Measurements from ENCODE around the gene OBP2A.

Gene OBP2A

GRCh38 chr9:135521608-135522095 lies 24.3 kb upstream of the OBP2A start:
- H3K36me3 ChIP-seq (ENCODE audit: control insufficient read depth, insufficient read depth, low read length): no peaks in the 10 kb centered on the region
- H3K4me3 ChIP-seq (ENCODE audit: insufficient read depth, low read depth, low read length, poor library complexity, severe bottlenecking): no peak overlapping the region
- no peak for DNase-seq
- no peaks in the 10 kb centered on the region for H3K27me3 ChIP-seq (replicated peaks; ENCODE audit: control insufficient read depth, insufficient read depth, low read length, poor library complexity, severe bottlenecking)
- H3K9me3 ChIP-seq (ENCODE audit: control insufficient read depth, low read length): no peaks in the 10 kb centered on the region
- H3K27ac ChIP-seq (ENCODE audit: insufficient read depth, low read length, poor library complexity, severe bottlenecking): no peak overlapping the region
- H3K4me1 ChIP-seq (ENCODE audit: control insufficient read depth, insufficient read depth, low read length, poor library complexity, severe bottlenecking): no peaks in the 10 kb centered on the region

- no peak overlapping the region for H3K4me3 ChIP-seq (ENCODE audit: insufficient read depth, low read depth, low read length, poor library complexity, severe bottlenecking)
- H3K4me1 ChIP-seq (ENCODE audit: control insufficient read depth, insufficient read depth, low read length, poor library complexity, severe bottlenecking): no peaks in the 10 kb centered on the region
- no peaks in the 10 kb centered on the region for H3K9me3 ChIP-seq (ENCODE audit: control insufficient read depth, low read length)
- no peak for DNase-seq
- H3K27ac ChIP-seq (ENCODE audit: insufficient read depth, low read length, poor library complexity, severe bottlenecking): no peak overlapping the region
- H3K27me3 ChIP-seq (replicated peaks; ENCODE audit: control insufficient read depth, insufficient read depth, low read length, poor library complexity, severe bottlenecking): no peaks in the 10 kb centered on the region
- H3K36me3 ChIP-seq (ENCODE audit: control insufficient read depth, insufficient read depth, low read length): no peaks in the 10 kb centered on the region
Measured at GRCh38 chr9:135522137-135522877, 23.6 kb upstream of the OBP2A start.

- DNase-seq: no peak
- H3K27me3 ChIP-seq (replicated peaks; ENCODE audit: control insufficient read depth, insufficient read depth, low read length, poor library complexity, severe bottlenecking): no peaks in the 10 kb centered on the region
- H3K9me3 ChIP-seq (ENCODE audit: control insufficient read depth, low read length): no peaks in the 10 kb centered on the region
- no peak overlapping the region for H3K27ac ChIP-seq (ENCODE audit: insufficient read depth, low read length, poor library complexity, severe bottlenecking)
- no peak overlapping the region for H3K4me3 ChIP-seq (ENCODE audit: insufficient read depth, low read depth, low read length, poor library complexity, severe bottlenecking)
- H3K4me1 ChIP-seq (ENCODE audit: control insufficient read depth, insufficient read depth, low read length, poor library complexity, severe bottlenecking): no peaks in the 10 kb centered on the region
- no peaks in the 10 kb centered on the region for H3K36me3 ChIP-seq (ENCODE audit: control insufficient read depth, insufficient read depth, low read length)
Measured at GRCh38 chr9:135522931-135523330, 23.0 kb upstream of the OBP2A start.

- Histone ChIP-seq H3K27ac (ENCODE audit: insufficient read depth, low read length, poor library complexity, severe bottlenecking) (no peak overlapping the region), H3K36me3 (ENCODE audit: control insufficient read depth, insufficient read depth, low read length) (no peaks in the 10 kb centered on the region), H3K27me3 (replicated peaks; ENCODE audit: control insufficient read depth, insufficient read depth, low read length, poor library complexity, severe bottlenecking) (no peaks in the 10 kb centered on the region), H3K4me1 (ENCODE audit: control insufficient read depth, insufficient read depth, low read length, poor library complexity, severe bottlenecking) (no peaks in the 10 kb centered on the region), H3K9me3 (ENCODE audit: control insufficient read depth, low read length) (no peaks in the 10 kb centered on the region), H3K4me3 (ENCODE audit: insufficient read depth, low read depth, low read length, poor library complexity, severe bottlenecking) (no peak overlapping the region)
- DNase-seq: no peak
Measured at GRCh38 chr9:135523521-135524129, 22.3 kb upstream of the OBP2A start.

- no peaks in the 10 kb centered on the region for H3K4me1 ChIP-seq (ENCODE audit: control insufficient read depth, insufficient read depth, low read length, poor library complexity, severe bottlenecking)
- H3K27me3 ChIP-seq (replicated peaks; ENCODE audit: control insufficient read depth, insufficient read depth, low read length, poor library complexity, severe bottlenecking): no peaks in the 10 kb centered on the region
- H3K4me3 ChIP-seq (ENCODE audit: insufficient read depth, low read depth, low read length, poor library complexity, severe bottlenecking): no peak overlapping the region
- H3K9me3 ChIP-seq (ENCODE audit: control insufficient read depth, low read length): no peaks in the 10 kb centered on the region
- DNase-seq: no peak
- H3K27ac ChIP-seq (ENCODE audit: insufficient read depth, low read length, poor library complexity, severe bottlenecking): no peak overlapping the region
- H3K36me3 ChIP-seq (ENCODE audit: control insufficient read depth, insufficient read depth, low read length): no peaks in the 10 kb centered on the region
Measured at GRCh38 chr9:135524130-135524861, 21.6 kb upstream of the OBP2A start.

- Histone ChIP-seq H3K27me3 (replicated peaks; ENCODE audit: control insufficient read depth, insufficient read depth, low read length, poor library complexity, severe bottlenecking) (no peaks in the 10 kb centered on the region), H3K4me1 (ENCODE audit: control insufficient read depth, insufficient read depth, low read length, poor library complexity, severe bottlenecking) (no peaks in the 10 kb centered on the region), H3K9me3 (ENCODE audit: control insufficient read depth, low read length) (no peaks in the 10 kb centered on the region), H3K36me3 (ENCODE audit: control insufficient read depth, insufficient read depth, low read length) (no peaks in the 10 kb centered on the region), H3K27ac (ENCODE audit: insufficient read depth, low read length, poor library complexity, severe bottlenecking) (no peak overlapping the region), H3K4me3 (ENCODE audit: insufficient read depth, low read depth, low read length, poor library complexity, severe bottlenecking) (no peak overlapping the region)
- DNase-seq: no peak
Measured at GRCh38 chr9:135525241-135526088, 20.5 kb upstream of the OBP2A start.

- DNase-seq: no peak
- Histone ChIP-seq H3K27ac (ENCODE audit: insufficient read depth, low read length, poor library complexity, severe bottlenecking) (no peak overlapping the region), H3K4me3 (ENCODE audit: insufficient read depth, low read depth, low read length, poor library complexity, severe bottlenecking) (no peak overlapping the region), H3K4me1 (ENCODE audit: control insufficient read depth, insufficient read depth, low read length, poor library complexity, severe bottlenecking) (no peaks in the 10 kb centered on the region), H3K27me3 (replicated peaks; ENCODE audit: control insufficient read depth, insufficient read depth, low read length, poor library complexity, severe bottlenecking) (no peaks in the 10 kb centered on the region), H3K9me3 (ENCODE audit: control insufficient read depth, low read length) (no peaks in the 10 kb centered on the region), H3K36me3 (ENCODE audit: control insufficient read depth, insufficient read depth, low read length) (no peaks in the 10 kb centered on the region)
Measured at GRCh38 chr9:135526089-135526729, 19.7 kb upstream of the OBP2A start.

GRCh38 chr9:135526730-135527571 lies 19.0 kb upstream of the OBP2A start:
- DNase-seq: no peak

More at GRCh38 chr9:135526730-135527571, 19.0 kb upstream of the OBP2A start:
- Histone ChIP-seq H3K9me3 (ENCODE audit: control insufficient read depth, low read length) (no peaks in the 10 kb centered on the region), H3K36me3 (ENCODE audit: control insufficient read depth, insufficient read depth, low read length) (no peaks in the 10 kb centered on the region), H3K27ac (ENCODE audit: insufficient read depth, low read length, poor library complexity, severe bottlenecking) (no peak overlapping the region), H3K4me1 (ENCODE audit: control insufficient read depth, insufficient read depth, low read length, poor library complexity, severe bottlenecking) (no peaks in the 10 kb centered on the region), H3K4me3 (ENCODE audit: insufficient read depth, low read depth, low read length, poor library complexity, severe bottlenecking) (no peak overlapping the region), H3K27me3 (replicated peaks; ENCODE audit: control insufficient read depth, insufficient read depth, low read length, poor library complexity, severe bottlenecking) (no peaks in the 10 kb centered on the region)

All from effector memory CD4-positive, alpha-beta T cell (primary cell).